GM23338 (cell line): ENCODE measurements around the gene NXPH2.

Experiments
- CREB1 ChIP-seq: fragments of 250-450 bp; sonication (Bioruptor Pico); IDR thresholded peaks from 2 replicates; pipeline ENCODE4 v1.5.0; 2020; ENCODE audit warnings: low read depth, mild to moderate bottlenecking, moderate library complexity
- CTCF ChIP-seq, 2 experiments: fragments of 200-600 bp in 1 of 2; sonication (generic) in 1 of 2; conservative IDR thresholded peaks; 2 replicates each; pipeline versions ENCODE4 v1.5.1 to v1.6.1; 2016 to 2017; ENCODE audit warnings: antibody characterized with exemption in 2 of 2, low read depth in 2 of 2, mild to moderate bottlenecking in 2 of 2, moderate library complexity in 1 of 2
- EZH2 ChIP-seq: fragments of 200-600 bp; sonication (generic); IDR thresholded peaks from one replicate; pipeline ENCODE4 v1.8.0; 2017; ENCODE audit warnings: antibody characterized with exemption, mild to moderate bottlenecking, low read depth; ENCODE audit not compliant: unreplicated experiment
- EZH2phosphoT487 ChIP-seq: fragments of 200-600 bp; sonication (generic); IDR thresholded peaks from one replicate; pipeline ENCODE4 v1.8.1; 2018; ENCODE audit warnings: antibody characterized with exemption; ENCODE audit not compliant: unreplicated experiment
- POLR2AphosphoS5 ChIP-seq: IDR thresholded peaks from 2 replicates; pipeline ENCODE4 v1.6.1; 2016; ENCODE audit warnings: antibody characterized with exemption, low read depth
- REST ChIP-seq: IDR thresholded peaks from one replicate; pipeline ENCODE4 v1.6.1; 2018; ENCODE audit warnings: antibody characterized with exemption; ENCODE audit not compliant: unreplicated experiment
- TF ChIP-seq, protein P1 (sequence below): fragments of 250-450 bp; sonication (Bioruptor Pico); IDR thresholded peaks from 2 replicates; pipeline ENCODE4 v1.5.0; 2020; ENCODE audit warnings: mild to moderate bottlenecking, moderate library complexity

DNA sequence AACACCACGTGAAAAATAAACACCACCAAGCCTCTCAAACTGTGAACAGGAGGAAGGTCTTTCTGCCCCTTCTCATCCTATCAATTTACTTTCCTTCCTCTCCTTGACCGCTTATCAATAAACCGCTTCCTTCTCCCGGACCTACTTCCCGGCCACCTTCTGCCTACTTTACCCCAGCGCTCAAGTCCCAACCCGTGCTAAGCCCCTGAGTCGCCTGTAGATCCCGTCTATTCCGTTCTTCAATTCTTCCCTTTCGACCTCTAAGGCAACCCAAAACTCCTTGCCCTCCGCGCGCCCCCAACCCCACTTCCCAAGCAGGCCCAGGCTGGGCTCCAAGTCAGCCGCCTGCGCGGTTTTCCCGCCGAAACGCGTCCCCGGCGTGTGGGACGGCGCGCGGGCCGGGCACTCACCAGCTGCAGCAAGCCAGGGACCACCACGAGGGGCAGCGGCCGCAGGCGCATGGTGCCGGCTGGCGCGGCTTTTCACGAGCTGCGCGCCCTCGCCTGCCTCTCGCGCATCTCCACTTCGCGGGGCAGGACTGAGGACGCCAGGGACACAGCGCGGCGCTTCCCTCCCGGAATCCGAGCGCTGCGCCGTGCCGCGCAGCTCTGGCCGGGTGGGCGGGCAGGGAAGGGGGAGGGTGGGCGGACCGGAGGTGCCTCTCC, at the start of gene NXPH2:
- TF ChIP-seq CTCF (conservative IDR thresholded peaks at IDR 0.05; ENCODE audit: low read depth in 2 of 2) = no peak
- TF ChIP-seq REST = no peak
- peak; percentile 52 for TF ChIP-seq EZH2
- TF ChIP-seq EZH2phosphoT487 = no peak
- TF ChIP-seq POLR2AphosphoS5 = no peak; the same call in 1 of the 2 replicates
- TF ChIP-seq, protein P1, sequence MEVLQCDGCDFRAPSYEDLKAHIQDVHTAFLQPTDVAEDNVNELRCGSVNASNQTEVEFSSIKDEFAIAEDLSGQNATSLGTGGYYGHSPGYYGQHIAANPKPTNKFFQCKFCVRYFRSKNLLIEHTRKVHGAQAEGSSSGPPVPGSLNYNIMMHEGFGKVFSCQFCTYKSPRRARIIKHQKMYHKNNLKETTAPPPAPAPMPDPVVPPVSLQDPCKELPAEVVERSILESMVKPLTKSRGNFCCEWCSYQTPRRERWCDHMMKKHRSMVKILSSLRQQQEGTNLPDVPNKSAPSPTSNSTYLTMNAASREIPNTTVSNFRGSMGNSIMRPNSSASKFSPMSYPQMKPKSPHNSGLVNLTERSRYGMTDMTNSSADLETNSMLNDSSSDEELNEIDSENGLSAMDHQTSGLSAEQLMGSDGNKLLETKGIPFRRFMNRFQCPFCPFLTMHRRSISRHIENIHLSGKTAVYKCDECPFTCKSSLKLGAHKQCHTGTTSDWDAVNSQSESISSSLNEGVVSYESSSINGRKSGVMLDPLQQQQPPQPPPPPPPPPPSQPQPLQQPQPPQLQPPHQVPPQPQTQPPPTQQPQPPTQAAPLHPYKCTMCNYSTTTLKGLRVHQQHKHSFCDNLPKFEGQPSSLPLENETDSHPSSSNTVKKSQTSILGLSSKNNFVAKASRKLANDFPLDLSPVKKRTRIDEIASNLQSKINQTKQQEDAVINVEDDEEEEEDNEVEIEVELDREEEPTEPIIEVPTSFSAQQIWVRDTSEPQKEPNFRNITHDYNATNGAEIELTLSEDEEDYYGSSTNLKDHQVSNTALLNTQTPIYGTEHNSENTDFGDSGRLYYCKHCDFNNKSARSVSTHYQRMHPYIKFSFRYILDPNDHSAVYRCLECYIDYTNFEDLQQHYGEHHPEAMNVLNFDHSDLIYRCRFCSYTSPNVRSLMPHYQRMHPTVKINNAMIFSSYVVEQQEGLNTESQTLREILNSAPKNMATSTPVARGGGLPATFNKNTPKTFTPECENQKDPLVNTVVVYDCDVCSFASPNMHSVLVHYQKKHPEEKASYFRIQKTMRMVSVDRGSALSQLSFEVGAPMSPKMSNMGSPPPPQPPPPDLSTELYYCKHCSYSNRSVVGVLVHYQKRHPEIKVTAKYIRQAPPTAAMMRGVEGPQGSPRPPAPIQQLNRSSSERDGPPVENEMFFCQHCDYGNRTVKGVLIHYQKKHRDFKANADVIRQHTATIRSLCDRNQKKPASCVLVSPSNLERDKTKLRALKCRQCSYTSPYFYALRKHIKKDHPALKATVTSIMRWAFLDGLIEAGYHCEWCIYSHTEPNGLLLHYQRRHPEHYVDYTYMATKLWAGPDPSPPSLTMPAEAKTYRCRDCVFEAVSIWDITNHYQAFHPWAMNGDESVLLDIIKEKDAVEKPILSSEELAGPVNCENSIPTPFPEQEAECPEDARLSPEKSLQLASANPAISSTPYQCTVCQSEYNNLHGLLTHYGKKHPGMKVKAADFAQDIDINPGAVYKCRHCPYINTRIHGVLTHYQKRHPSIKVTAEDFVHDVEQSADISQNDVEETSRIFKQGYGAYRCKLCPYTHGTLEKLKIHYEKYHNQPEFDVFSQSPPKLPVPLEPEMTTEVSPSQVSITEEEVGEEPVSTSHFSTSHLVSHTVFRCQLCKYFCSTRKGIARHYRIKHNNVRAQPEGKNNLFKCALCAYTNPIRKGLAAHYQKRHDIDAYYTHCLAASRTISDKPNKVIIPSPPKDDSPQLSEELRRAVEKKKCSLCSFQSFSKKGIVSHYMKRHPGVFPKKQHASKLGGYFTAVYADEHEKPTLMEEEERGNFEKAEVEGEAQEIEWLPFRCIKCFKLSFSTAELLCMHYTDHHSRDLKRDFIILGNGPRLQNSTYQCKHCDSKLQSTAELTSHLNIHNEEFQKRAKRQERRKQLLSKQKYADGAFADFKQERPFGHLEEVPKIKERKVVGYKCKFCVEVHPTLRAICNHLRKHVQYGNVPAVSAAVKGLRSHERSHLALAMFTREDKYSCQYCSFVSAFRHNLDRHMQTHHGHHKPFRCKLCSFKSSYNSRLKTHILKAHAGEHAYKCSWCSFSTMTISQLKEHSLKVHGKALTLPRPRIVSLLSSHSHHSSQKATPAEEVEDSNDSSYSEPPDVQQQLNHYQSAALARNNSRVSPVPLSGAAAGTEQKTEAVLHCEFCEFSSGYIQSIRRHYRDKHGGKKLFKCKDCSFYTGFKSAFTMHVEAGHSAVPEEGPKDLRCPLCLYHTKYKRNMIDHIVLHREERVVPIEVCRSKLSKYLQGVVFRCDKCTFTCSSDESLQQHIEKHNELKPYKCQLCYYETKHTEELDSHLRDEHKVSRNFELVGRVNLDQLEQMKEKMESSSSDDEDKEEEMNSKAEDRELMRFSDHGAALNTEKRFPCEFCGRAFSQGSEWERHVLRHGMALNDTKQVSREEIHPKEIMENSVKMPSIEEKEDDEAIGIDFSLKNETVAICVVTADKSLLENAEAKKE (CRISPR knock-in tag) = no peak
- TF ChIP-seq CREB1 (CRISPR knock-in tag) = no peak
